ENCODE results near the gene JMJD8.

Gene JMJD8

GRCh38 chr16:658679-659571, 25.2 kb downstream of the JMJD8 start:
- DNase-seq, result no peak

GRCh38 chr16:657487-657886, 26.6 kb downstream of the JMJD8 start:
- DNase-seq, result no peak

- no peak for DNase-seq
Measured at GRCh38 chr16:654034-654433, 30.1 kb downstream of the JMJD8 start.

- DNase-seq, result no peak
Measured at GRCh38 chr16:652454-653305, 31.5 kb downstream of the JMJD8 start.

GRCh38 chr16:651844-652243, 32.3 kb downstream of the JMJD8 start:
- DNase-seq, result no peak

- peak in 1 of 2 donors; percentile 44 for DNase-seq
Measured at GRCh38 chr16:649631-650030, 34.5 kb downstream of the JMJD8 start.

- peak; percentile 95 to 96 for DNase-seq
Measured at GRCh38 chr16:648781-649589, 35.1 kb downstream of the JMJD8 start, which contains the start of gene WDR90. TSS of gene WDR90 (plus strand) at chr16:649365. CDS start at chr16:649417, 52 bp downstream.

- peak; percentile 61 to 71 for DNase-seq
Measured at GRCh38 chr16:648071-648780, 35.9 kb downstream of the JMJD8 start.

GRCh38 chr16:647173-647902, 36.8 kb downstream of the JMJD8 start:
- no peak for DNase-seq

- DNase-seq, result no peak
Measured at GRCh38 chr16:646679-647172, 37.4 kb downstream of the JMJD8 start.

GRCh38 chr16:645852-646678, 38.1 kb downstream of the JMJD8 start:
- DNase-seq, result no peak

- DNase-seq, result no peak
Measured at GRCh38 chr16:644556-644955, 39.6 kb downstream of the JMJD8 start.

GRCh38 chr16:643050-643368, 41.1 kb downstream of the JMJD8 start:
- no peak for DNase-seq

GRCh38 chr16:642189-643049, 41.7 kb downstream of the JMJD8 start:
- DNase-seq, result peak; percentile 48 to 62

GRCh38 chr16:641326-642188, 42.6 kb downstream of the JMJD8 start, which contains the start of gene MCRIP2:
TSS of gene MCRIP2 (plus strand) at chr16:641828. CDS start at chr16:641992, 164 bp downstream.
- peak; percentile 71 to 88 for DNase-seq

GRCh38 chr16:640614-641013, 43.5 kb downstream of the JMJD8 start:
- no peak for DNase-seq

- no peak for DNase-seq
Measured at GRCh38 chr16:638836-639235, 45.3 kb downstream of the JMJD8 start.

- no peak for DNase-seq
Measured at GRCh38 chr16:638034-638543, 46.0 kb downstream of the JMJD8 start.

Data from stimulated activated CD4-positive, alpha-beta T cell treated with anti-CD3 and anti-CD28 coated beads, Interleukin-2, amount 100 ng/mL, for 24 hours (primary cell).